ENCODE measurements around the gene KBTBD4.

The KBTBD4 gene

DNA sequence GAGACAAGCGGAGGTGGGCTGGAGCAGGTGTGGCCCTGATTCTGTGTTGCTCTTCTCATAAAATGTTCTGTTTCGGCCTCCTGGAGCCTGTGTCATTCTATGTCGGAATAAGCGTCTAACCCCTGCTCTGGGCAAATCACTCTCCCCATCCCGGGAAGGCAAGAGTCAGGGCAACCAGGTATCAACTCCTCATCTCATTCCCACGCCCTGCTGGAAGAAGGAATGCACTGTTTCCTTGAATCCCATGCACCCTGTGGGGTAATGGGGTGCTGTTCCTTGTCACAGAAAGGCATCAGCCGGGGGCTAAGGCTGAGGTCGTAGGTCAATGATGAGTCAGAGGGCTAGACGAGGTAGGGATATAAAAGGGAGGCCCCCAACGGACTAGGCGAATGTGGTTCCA is 10.3 kb upstream of the KBTBD4 start:
- TF ChIP-seq, protein P1, sequence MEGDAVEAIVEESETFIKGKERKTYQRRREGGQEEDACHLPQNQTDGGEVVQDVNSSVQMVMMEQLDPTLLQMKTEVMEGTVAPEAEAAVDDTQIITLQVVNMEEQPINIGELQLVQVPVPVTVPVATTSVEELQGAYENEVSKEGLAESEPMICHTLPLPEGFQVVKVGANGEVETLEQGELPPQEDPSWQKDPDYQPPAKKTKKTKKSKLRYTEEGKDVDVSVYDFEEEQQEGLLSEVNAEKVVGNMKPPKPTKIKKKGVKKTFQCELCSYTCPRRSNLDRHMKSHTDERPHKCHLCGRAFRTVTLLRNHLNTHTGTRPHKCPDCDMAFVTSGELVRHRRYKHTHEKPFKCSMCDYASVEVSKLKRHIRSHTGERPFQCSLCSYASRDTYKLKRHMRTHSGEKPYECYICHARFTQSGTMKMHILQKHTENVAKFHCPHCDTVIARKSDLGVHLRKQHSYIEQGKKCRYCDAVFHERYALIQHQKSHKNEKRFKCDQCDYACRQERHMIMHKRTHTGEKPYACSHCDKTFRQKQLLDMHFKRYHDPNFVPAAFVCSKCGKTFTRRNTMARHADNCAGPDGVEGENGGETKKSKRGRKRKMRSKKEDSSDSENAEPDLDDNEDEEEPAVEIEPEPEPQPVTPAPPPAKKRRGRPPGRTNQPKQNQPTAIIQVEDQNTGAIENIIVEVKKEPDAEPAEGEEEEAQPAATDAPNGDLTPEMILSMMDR (IDR thresholded peaks at IDR 0.05; ENCODE audit: control extremely low read depth, extremely low read depth, low read depth, missing control alignments), result no peak
- POLR2A ChIA-PET, result no interaction called here
- CTCF ChIA-PET, result interaction anchor here (1.6 kb wide), 1 partner anchor 12 kb away, joined by 4 read pairs; no protein-coding TSS in a partner anchor
- no peak for DNase-seq (ENCODE audit: extremely low spot score)

DNA sequence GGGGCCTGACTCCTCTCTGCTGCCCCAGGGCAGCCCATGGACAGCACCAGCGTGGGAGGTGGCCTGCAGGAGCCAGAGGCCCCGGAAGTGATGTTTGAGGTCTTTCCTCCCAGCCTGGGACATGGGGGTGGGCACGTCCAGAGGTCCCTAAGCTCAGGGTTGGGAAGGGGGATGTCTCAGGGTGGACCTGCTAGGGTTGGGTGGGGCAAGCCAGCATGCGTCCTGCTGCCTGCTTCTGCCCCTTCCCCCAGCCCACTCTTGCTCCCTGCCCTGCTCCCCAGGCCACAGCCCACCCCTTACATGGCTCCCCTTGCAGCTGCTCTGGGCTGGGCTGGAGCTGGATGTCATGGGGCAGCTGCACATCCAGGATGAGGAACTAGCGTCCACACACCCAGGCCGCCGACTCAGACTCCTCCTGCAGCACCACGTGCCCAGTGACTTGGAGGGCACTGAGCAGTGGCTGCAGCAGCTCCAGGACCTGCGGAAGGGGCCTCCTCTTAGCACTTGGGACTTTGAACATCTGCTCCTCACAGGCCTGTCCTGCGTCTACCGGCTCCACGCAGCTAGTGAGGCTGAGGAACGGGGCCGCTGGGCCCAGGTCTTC is 9.1 kb upstream of the KBTBD4 start:
- ChIA-PET POLR2A (no interaction called here), CTCF (interaction anchor here (1.6 kb wide), 1 partner anchor 10 kb away, joined by 4 read pairs; no protein-coding TSS in a partner anchor)
- TF ChIP-seq, protein P1 (IDR thresholded peaks at IDR 0.05; ENCODE audit: control extremely low read depth, extremely low read depth, low read depth, missing control alignments), result no peak
- no peak for DNase-seq (ENCODE audit: extremely low spot score)

DNA sequence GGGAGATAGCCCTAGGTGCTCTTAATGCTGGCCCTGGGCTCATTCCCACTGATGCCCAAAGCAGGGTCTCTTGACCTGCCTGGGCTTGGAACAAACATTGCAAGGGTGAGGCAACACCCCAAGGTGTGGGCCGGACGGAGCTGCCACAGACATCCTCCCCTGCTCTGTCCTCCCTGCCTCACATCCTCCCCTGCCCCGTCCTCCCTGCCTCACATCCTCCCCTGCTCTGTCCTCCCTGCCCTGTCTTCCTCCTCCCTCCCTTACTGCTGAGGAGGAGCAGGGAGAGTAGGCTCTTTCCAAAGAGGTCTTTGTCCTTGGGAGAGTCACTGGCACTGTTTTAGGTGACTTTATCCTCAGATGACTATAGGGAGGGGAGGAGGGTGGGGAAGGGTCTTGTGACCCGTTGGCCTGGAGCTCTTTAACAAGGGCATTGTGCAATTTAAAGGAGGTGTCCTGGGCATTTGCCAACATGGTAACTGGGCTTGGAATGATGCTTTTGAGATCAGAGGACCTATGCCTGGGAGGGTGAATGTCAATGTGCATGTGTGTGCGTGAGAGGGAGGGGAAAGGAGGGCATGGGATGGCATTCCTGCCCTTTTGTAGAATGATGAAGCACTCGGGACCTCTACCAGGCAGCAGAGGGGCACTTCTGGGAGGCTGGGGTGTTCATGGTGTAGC is 8.4 kb upstream of the KBTBD4 start:
- CTCF ChIA-PET, result interaction anchor here (1.6 to 2.0 kb wide), 2 partner anchors 8 to 10 kb away, joined by 4 to 8 read pairs; no protein-coding TSS in a partner anchor
- DNase-seq (ENCODE audit: extremely low spot score), result no peak
- POLR2A ChIA-PET, result no interaction called here
- TF ChIP-seq, protein P1 (IDR thresholded peaks at IDR 0.05; ENCODE audit: control extremely low read depth, extremely low read depth, low read depth, missing control alignments), result no peak

DNA sequence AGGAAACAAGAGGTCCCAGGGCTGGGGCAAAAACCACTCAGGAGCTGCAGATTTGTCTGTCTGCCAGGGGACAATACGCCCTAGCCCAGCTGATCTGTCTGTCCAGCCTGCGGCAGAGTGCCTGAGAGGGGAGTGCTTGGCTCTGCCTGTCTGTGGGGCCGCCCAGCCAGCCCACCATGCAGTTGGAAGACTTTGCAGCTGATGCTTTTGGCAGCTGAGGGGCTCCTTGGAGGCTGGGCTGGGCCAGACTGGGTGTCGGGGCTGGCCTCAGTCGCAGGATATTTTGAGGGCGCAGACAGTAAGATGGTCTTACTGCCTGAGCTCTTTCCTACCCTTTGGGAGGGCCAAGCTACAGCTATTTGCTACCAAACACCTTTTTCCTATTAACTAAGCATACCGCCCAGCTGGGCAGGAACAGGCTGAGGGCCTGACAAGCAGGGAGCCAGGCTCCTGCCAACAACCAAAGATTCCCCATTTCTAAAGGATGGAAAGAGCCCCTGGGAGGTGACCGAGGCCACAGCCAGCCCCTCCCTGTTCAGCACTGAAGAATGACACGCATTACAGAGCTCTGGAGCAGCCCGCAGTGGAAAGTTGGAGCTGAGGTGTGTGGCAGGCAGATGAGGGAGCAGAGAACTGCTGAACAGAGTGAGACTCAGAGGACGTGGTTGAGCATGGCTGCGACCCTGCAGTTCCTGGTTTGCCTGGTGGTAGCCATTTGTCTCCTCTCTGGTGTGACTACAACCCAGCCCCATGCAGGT is 7.5 kb upstream of the KBTBD4 start, which contains the start of gene FAM180B:
TSS of gene FAM180B (plus strand) at position 581 of the 758 bp plus-strand sequence. CDS start at position 672, 91 bp downstream.
- ChIA-PET CTCF (interaction anchor here (0.9 to 2.0 kb wide), 4 partner anchors 9 to 33 kb away, joined by 3 to 8 read pairs (median 4); no protein-coding TSS in a partner anchor), POLR2A (no interaction called here)
- TF ChIP-seq, protein P1 (IDR thresholded peaks at IDR 0.05; ENCODE audit: control extremely low read depth, extremely low read depth, low read depth, missing control alignments), result no peak
- no peak for DNase-seq (ENCODE audit: extremely low spot score)

DNA sequence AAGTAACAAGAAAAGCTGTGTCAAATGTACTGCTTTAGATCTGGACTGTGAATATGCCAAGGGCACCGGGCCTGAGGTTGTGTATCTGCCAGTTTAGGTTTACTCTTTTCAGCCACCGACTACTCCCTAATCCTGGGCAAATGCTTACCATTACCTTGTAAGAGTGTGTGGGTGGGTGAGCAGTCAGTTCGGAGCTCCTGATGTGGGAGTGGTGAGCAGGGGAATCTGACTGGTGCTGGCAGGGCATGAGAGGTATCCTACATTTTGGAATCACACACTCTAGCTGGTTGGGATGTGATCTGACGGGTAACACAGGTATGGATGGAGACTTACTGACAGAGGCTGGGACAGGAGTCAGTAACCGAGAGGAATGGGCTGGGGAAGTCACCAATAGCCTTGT is 5.1 kb upstream of the KBTBD4 start:
- TF ChIP-seq, protein P1 (IDR thresholded peaks at IDR 0.05; ENCODE audit: control extremely low read depth, extremely low read depth, low read depth, missing control alignments), result no peak

DNA sequence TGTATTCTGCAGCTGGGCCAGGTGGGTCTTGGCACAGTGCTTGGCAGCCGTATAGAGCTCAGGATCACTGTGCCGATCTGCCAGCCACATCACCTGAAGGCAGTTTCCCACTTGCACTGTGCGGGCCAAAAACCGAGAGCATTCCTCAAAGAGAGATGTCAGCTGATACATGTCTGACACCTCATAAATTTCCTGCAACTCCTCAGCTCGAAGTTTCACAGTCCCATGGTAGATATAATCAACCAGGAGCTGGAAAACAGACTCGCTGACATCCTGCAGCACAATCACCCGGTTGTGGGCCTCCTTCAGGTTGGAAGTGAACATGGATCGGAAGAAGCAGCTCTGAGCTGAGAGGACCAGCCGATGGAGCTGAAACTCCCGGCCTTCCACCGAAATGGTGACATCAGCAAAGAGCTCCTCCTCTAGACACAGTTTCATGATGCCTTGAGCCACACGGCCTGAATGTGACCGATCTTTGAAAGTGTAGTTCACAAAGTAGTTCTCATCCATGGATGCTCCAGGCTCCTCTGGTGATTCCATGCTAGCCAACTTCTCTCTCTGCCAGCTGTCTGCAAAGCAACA is 1.2 kb downstream of the KBTBD4 start:
- TF ChIP-seq, protein P1 (IDR thresholded peaks at IDR 0.05; ENCODE audit: control extremely low read depth, extremely low read depth, low read depth, missing control alignments), result no peak
- ChIA-PET POLR2A (no interaction called here), CTCF (interaction anchor here (1.1 to 3.6 kb wide), 4 partner anchors 11 to 25 kb away, joined by 4 to 24 read pairs (median 5); partner anchors contain the start of gene CELF1)
- no peak for DNase-seq (ENCODE audit: extremely low spot score)

More for the DNA sequence above, 5.1 kb upstream of the KBTBD4 start:
- CTCF ChIA-PET, result interaction anchor here (1.4 kb wide), 1 partner anchor 12 kb away, joined by 4 read pairs; no protein-coding TSS in a partner anchor
- POLR2A ChIA-PET, result interaction anchor here (0.7 kb wide), 1 partner anchor 52 kb away, joined by 3 read pairs; no protein-coding TSS in a partner anchor
- DNase-seq (ENCODE audit: extremely low spot score), result no peak

Data from GM10248 (cell line).